PC-9 (cell line): ENCODE measurements around the gene SLC35G2. TPM values are rescaled to one million over a fixed set of nuclear protein-coding genes. Genes with fewer than 3 reads are reported as not detected.

Source experiments
- BruUV-seq: library from RNA; stranded (reverse); fragments of 400-500 nt; replicated peaks from 2 replicates; lab custom pipeline; 2021; lab: Mats Ljungman, UMichigan
- CTCF ChIA-PET: fragments of 300-600 bp; sonication (Branson Sonifier 250); formaldehyde crosslinking; loops from one replicate; lab custom pipeline; 2022; ENCODE audit warnings: antibody characterized with exemption; lab: Charles Lee
- POLR2A ChIA-PET: fragments of 300-600 bp; sonication (Branson Sonifier 250); formaldehyde crosslinking; loops from one replicate; lab custom pipeline; 2022; ENCODE audit warnings: antibody characterized with exemption; ENCODE audit not compliant: unreplicated experiment; lab: Charles Lee
- DNase-seq, 2 experiments: peaks; one replicate each; pipeline versions ENCODE4 v3.0.0 to v3.0.0-alpha.2; 2015 to 2022; ENCODE audit warnings: mixed read lengths in 1 of 2
- H2AFZ ChIP-seq: fragments of 200-600 bp; sonication (generic); 2 replicates; pipeline ENCODE4 v1.8.1; 2017; ENCODE audit warnings: antibody characterized with exemption
- H3F3A ChIP-seq: fragments of 200-600 bp; sonication (generic); 2 replicates; pipeline ENCODE4 v1.8.1; 2017; ENCODE audit warnings: antibody characterized with exemption, mild to moderate bottlenecking, low read depth; ENCODE audit not compliant: insufficient read depth
- H3K27ac ChIP-seq: fragments of 200-600 bp; sonication (generic); 2 replicates; pipeline ENCODE4 v1.6.1; 2016; ENCODE audit warnings: mixed run types
- H3K27me3 ChIP-seq: fragments of 200-600 bp; sonication (generic); 2 replicates; pipeline ENCODE4 v1.6.1; 2016; ENCODE audit warnings: low read depth, mixed run types; ENCODE audit not compliant: insufficient read depth
- H3K36me3 ChIP-seq: fragments of 200-600 bp; sonication (generic); 2 replicates; pipeline ENCODE4 v1.6.1; 2016; ENCODE audit warnings: low read depth, mixed run types
- H3K4me1 ChIP-seq: fragments of 200-600 bp; sonication (generic); replicated peaks from 2 replicates; pipeline ENCODE4 v1.6.1; 2016; ENCODE audit warnings: mixed run types; ENCODE audit not compliant: insufficient read depth
- H3K4me2 ChIP-seq: fragments of 200-600 bp; sonication (generic); 2 replicates; pipeline ENCODE4 v1.6.1; 2017; ENCODE audit warnings: mixed run types
- H3K4me3 ChIP-seq: fragments of 200-600 bp; sonication (generic); 2 replicates; pipeline ENCODE4 v1.6.1; 2016; ENCODE audit warnings: mixed run types
- H3K79me2 ChIP-seq: fragments of 200-600 bp; sonication (generic); 2 replicates; pipeline ENCODE4 v1.6.1; 2017; ENCODE audit warnings: low read depth, mixed run types
- H3K9me2 ChIP-seq: fragments of 200-600 bp; sonication (generic); 2 replicates; pipeline ENCODE4 v1.8.1; 2017; ENCODE audit warnings: mild to moderate bottlenecking; ENCODE audit not compliant: insufficient read depth
- H3K9me3 ChIP-seq: fragments of 200-600 bp; sonication (generic); 2 replicates; pipeline ENCODE4 v1.8.1; 2016; ENCODE audit warnings: low read depth; ENCODE audit not compliant: insufficient read depth
- H4K20me1 ChIP-seq: fragments of 200-600 bp; sonication (generic); 2 replicates; pipeline ENCODE4 v1.8.1; 2017; ENCODE audit not compliant: insufficient read depth
- EZH2 ChIP-seq: fragments of 200-600 bp; sonication (generic); IDR thresholded peaks from 2 replicates; pipeline ENCODE4 v1.8.0; 2017; ENCODE audit warnings: antibody characterized with exemption, low read depth
- intact Hi-C: fragments of 100-400 bp; cut with micrococcal nuclease; formaldehyde crosslinking; loops from one replicate; pipeline ENCODE4 v1.10.0; 2022; ENCODE audit not compliant: unreplicated experiment
- total RNA-seq: library from RNA; stranded (reverse); gene quantifications from 2 replicates; pipeline ENCODE4 v1.2.3, GENCODE V29; 2021
- TF ChIP-seq, protein P1 (sequence below): fragments of 200-600 bp; sonication (generic); conservative IDR thresholded peaks from 2 replicates; pipeline ENCODE4 v1.6.1; 2017; ENCODE audit warnings: mixed run types, antibody characterized with exemption, mild to moderate bottlenecking, moderate library complexity

Gene SLC35G2
- total RNA-seq, 1 experiment from 2014 or later, result 5.0 TPM

DNA sequence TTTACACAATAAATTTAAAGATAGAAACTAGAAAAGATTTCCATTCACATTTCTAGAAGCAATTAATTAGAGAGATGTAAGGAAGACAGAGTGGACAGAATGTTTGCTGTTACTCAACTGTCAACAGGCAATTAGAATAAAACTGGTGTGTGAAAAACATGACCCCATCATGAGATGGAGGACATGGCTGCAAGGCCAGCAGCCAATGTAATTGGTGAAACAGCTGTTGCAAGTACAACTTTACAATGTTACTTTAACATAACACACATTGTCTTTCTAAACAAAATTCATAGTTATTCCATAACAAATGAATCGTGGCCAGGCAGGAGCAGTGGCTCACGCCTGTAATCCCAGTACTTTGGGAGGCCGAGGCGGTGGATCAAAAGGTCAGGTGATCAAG is 38.2 kb upstream of the SLC35G2 start:
- H3K79me2 ChIP-seq, result no peaks in the 10 kb centered on the region
- DNase-seq, result no peak
- H3K9me2 ChIP-seq, result no peaks in the 10 kb centered on the region
- no TSS peak for BruUV-seq
- H3K4me3 ChIP-seq, result no peak overlapping the region
- no peaks in the 10 kb centered on the region for H4K20me1 ChIP-seq
- CTCF ChIA-PET, result no interaction called here
- H2AFZ ChIP-seq, result no peak overlapping the region
- no peaks in the 10 kb centered on the region for H3K9me3 ChIP-seq
- intact Hi-C loops, result no loop called here
- H3F3A ChIP-seq, result no peaks in the 10 kb centered on the region
- no peaks in the 10 kb centered on the region for H3K36me3 ChIP-seq
- no peak overlapping the region for H3K27ac ChIP-seq
- H3K27me3 ChIP-seq, result no peaks in the 10 kb centered on the region
- no peak overlapping the region for H3K4me2 ChIP-seq
- H3K4me1 ChIP-seq, result peaks cover under 1% of the 10 kb centered on the region; the same call in 1 of the 2 replicates
- TF ChIP-seq EZH2, result no peak
- TF ChIP-seq, protein P1, sequence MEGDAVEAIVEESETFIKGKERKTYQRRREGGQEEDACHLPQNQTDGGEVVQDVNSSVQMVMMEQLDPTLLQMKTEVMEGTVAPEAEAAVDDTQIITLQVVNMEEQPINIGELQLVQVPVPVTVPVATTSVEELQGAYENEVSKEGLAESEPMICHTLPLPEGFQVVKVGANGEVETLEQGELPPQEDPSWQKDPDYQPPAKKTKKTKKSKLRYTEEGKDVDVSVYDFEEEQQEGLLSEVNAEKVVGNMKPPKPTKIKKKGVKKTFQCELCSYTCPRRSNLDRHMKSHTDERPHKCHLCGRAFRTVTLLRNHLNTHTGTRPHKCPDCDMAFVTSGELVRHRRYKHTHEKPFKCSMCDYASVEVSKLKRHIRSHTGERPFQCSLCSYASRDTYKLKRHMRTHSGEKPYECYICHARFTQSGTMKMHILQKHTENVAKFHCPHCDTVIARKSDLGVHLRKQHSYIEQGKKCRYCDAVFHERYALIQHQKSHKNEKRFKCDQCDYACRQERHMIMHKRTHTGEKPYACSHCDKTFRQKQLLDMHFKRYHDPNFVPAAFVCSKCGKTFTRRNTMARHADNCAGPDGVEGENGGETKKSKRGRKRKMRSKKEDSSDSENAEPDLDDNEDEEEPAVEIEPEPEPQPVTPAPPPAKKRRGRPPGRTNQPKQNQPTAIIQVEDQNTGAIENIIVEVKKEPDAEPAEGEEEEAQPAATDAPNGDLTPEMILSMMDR, result no peak
- POLR2A ChIA-PET, result no interaction called here

DNA sequence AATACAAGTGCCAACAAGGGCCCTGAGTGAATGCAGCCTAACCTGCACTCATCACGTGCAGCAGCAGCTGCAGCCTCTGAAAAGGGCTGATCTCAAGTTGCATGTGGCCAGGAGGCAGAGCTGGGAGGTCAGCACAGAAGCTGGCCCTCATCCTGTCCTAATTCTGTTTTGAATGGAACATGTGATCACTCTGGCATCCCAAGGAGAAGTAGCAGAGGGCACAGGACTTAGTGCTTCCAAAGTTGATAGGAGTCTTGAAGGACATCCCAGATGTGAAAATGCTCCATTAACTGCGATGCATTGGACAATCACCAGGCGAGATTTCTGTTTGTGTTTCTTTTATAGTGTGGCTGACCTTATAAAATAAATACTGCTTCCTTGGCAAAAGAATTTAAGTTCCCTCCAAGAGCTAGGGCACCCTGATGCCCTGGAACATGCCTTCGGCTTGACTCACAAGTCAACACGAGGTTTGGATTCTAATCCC is 35.2 kb upstream of the SLC35G2 start:
- intact Hi-C loops, result no loop called here
- H3K9me2 ChIP-seq, result no peaks in the 10 kb centered on the region

DNA sequence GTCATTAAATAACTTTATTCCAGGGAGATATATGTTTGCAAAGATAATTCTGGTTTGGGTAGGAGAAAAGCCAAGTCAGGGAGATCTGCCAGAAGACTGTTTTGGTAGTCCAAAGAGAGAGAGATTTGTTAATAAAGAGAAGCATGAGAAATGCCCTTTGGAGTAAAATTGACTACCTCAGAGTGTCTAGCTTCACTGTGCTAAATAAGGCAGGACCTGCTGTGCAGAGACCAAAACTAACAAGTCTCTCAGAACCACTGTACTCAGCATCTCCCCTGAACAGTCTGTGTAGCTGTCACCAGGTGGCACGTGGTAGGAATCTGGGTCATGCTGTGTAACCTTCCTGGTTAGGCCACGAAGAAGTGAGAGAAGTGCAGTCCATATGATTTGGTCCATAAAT is 31.6 kb upstream of the SLC35G2 start:
- H3F3A ChIP-seq, result peaks cover 6% of the 10 kb centered on the region; the same call in 1 of the 2 replicates
- no peaks in the 10 kb centered on the region for H3K9me2 ChIP-seq
- CTCF ChIA-PET, result no interaction called here
- peak overlapping the region; percentile 73 for H3K4me2 ChIP-seq
- H3K4me3 ChIP-seq, result 0 out of 2 replicates have a peak overlapping the region, but pooled peaks have one; percentile 28
- H3K27me3 ChIP-seq, result no peaks in the 10 kb centered on the region
- peak overlapping the region; percentile 94 for H3K27ac ChIP-seq
- no peak for DNase-seq
- intact Hi-C loops, result no loop called here
- peaks cover 19% of the 10 kb centered on the region for H3K4me1 ChIP-seq
- no peaks in the 10 kb centered on the region for H3K79me2 ChIP-seq
- no TSS peak for BruUV-seq
- POLR2A ChIA-PET, result interaction anchor here (0.6 to 0.7 kb wide), 3 partner anchors 240 to 696 kb away, joined by 3 to 4 read pairs (median 3); no protein-coding TSS in a partner anchor
- no peaks in the 10 kb centered on the region for H4K20me1 ChIP-seq
- no peaks in the 10 kb centered on the region for H3K9me3 ChIP-seq
- TF ChIP-seq, protein P1, result no peak
- TF ChIP-seq EZH2, result no peak
- H3K36me3 ChIP-seq, result no peaks in the 10 kb centered on the region
- H2AFZ ChIP-seq, result peak overlapping the region; percentile 82

More for the DNA sequence above, 35.2 kb upstream of the SLC35G2 start:
- Histone ChIP-seq H3K27me3 (no peaks in the 10 kb centered on the region), H3K4me3 (no peak overlapping the region), H3K4me2 (no peak overlapping the region), H3K36me3 (no peaks in the 10 kb centered on the region), H4K20me1 (no peaks in the 10 kb centered on the region), H3K4me1 (peaks cover 19% of the 10 kb centered on the region), H3K9me3 (no peaks in the 10 kb centered on the region), H3F3A (peaks cover 6% of the 10 kb centered on the region; the same call in 1 of the 2 replicates), H2AFZ (no peak overlapping the region), H3K27ac (no peak overlapping the region), H3K79me2 (no peaks in the 10 kb centered on the region)
- ChIA-PET POLR2A (no interaction called here), CTCF (interaction anchor here (0.6 kb wide), 1 partner anchor 171 kb away, joined by 3 read pairs; no protein-coding TSS in a partner anchor)
- no TSS peak for BruUV-seq
- TF ChIP-seq, protein P1, result no peak
- no peak for TF ChIP-seq EZH2
- DNase-seq, result no peak
